ENCODE data around the gene PCDHGB4. TPM values are rescaled to one million over a fixed set of nuclear protein-coding genes. Genes with fewer than 3 reads are reported as not detected.

PCDHGB4 gene
- total RNA-seq, 4 donors from 2014 or later: 3.8 to 5.5 (median 4.6) TPM

- TF ChIP-seq CTCF (IDR thresholded peaks at IDR 0.05) (no peak), POLR2AphosphoS5 (IDR thresholded peaks at IDR 0.05) (no peak)
- Histone ChIP-seq H3K4me1 (no peaks in the 10 kb centered on the region), H3K27ac (replicated peaks in 1 of 4) (no peak overlapping the region), H3K27me3 (peaks cover 0 to 38% (median 0%) of the 10 kb centered on the region in 4 donors), H3K36me3 (no peaks in the 10 kb centered on the region), H3K9me3 (peaks cover 9 to 100% (median 97%) of the 10 kb centered on the region in 4 donors), H3K4me3 (no peak overlapping the region)
- no peak for DNase-seq (ENCODE audit: extremely low spot score)
- intact Hi-C loops (cut with DNase I): no loop called here
- WGBS: 46% methylated on average over 16 of the region's 46 CpGs
These were observed 21.2 kb upstream of the PCDHGB4 start for GRCh38 chr5:141366016-141366896.

DNA sequence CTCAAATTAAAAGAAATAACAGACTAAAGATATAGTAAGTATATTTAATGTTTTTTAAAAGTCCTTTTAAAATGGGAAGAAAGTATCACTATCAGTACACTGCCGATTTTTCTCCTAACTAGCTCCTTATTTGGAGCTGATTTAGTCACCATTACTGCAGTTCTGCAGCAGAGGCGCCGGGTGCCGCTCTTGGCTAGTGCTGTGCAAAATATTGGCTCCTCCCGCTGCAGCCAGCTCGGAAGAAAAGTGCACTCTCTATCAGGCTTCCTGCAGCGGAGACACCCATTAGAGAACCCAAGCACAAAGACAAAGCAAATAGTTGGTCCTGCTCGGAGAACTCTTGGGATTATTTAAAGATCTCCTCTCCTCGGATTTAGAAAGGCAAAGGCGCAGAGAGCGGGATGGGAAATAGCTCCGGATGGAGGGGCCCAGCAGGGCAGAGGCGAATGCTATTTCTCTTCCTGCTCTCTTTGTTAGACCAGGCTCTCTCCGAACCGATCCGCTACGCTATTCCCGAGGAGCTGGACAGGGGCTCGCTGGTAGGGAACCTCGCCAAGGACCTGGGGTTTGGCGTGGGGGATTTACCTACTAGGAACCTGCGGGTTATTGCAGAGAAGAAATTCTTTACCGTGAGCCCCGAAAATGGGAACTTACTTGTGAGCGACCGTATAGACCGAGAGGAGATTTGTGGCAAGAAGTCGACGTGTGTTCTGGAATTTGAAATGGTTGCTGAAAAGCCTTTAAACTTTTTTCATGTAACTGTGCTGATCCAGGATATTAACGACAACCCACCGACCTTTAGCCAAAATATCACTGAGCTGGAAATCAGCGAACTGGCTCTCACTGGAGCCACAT lies 17.3 kb upstream of the PCDHGB4 start, which contains the start of gene PCDHGB3:
Gene PCDHGB3, plus strand, starts transcription at position 249 of the 855 bp plus-strand sequence. Its CDS starts 153 bp downstream, at position 402.
- H3K27me3 ChIP-seq: peaks cover 0 to 13% (median 0%) of the 10 kb centered on the region in 4 donors
- H3K27ac ChIP-seq (replicated peaks in 1 of 4): no peak within 1 kb of the TSS
- no peak for DNase-seq (ENCODE audit: extremely low spot score)
- H3K36me3 ChIP-seq: no peaks in the 10 kb centered on the region
- H3K9me3 ChIP-seq: peaks cover 18 to 100% (median 100%) of the 10 kb centered on the region in 4 donors
- H3K4me3 ChIP-seq: peak within 1 kb of the TSS in 3 of 4 donors; percentile 6 to 40 (median 22)
- intact Hi-C loops (cut with DNase I): no loop called here
- peaks cover 0 to 7% (median 0%) of the 10 kb centered on the region in 4 donors for H3K4me1 ChIP-seq
- 24% methylated on average over 32 of the region's 32 CpGs for WGBS
- TF ChIP-seq POLR2AphosphoS5 (IDR thresholded peaks at IDR 0.05): no peak
- TF ChIP-seq POLR2A (IDR thresholded peaks at IDR 0.05; ENCODE audit: low read depth): no peak
- TF ChIP-seq EP300 (IDR thresholded peaks at IDR 0.05): no peak
- peak in 2 of 3 experiments; percentile 20 to 22 for TF ChIP-seq CTCF (IDR thresholded peaks at IDR 0.05)

GRCh38 chr5:141371572-141372475 lies 15.7 kb upstream of the PCDHGB4 start:
- TF ChIP-seq POLR2AphosphoS5 (IDR thresholded peaks at IDR 0.05) (no peak), POLR2A (IDR thresholded peaks at IDR 0.05; ENCODE audit: low read depth) (no peak), EP300 (IDR thresholded peaks at IDR 0.05) (no peak)
- Histone ChIP-seq H3K36me3 (no peaks in the 10 kb centered on the region), H3K27me3 (no peaks in the 10 kb centered on the region), H3K4me3 (no peak overlapping the region), H3K27ac (replicated peaks in 1 of 4) (no peak overlapping the region), H3K9me3 (peaks cover 18 to 99% (median 99%) of the 10 kb centered on the region in 4 donors), H3K4me1 (peaks cover 0 to 7% (median 0%) of the 10 kb centered on the region in 4 donors)
- no peak for DNase-seq (ENCODE audit: extremely low spot score)
- intact Hi-C loops (cut with DNase I): no loop called here
- 42% methylated on average over 62 of the region's 69 CpGs for WGBS

DNA sequence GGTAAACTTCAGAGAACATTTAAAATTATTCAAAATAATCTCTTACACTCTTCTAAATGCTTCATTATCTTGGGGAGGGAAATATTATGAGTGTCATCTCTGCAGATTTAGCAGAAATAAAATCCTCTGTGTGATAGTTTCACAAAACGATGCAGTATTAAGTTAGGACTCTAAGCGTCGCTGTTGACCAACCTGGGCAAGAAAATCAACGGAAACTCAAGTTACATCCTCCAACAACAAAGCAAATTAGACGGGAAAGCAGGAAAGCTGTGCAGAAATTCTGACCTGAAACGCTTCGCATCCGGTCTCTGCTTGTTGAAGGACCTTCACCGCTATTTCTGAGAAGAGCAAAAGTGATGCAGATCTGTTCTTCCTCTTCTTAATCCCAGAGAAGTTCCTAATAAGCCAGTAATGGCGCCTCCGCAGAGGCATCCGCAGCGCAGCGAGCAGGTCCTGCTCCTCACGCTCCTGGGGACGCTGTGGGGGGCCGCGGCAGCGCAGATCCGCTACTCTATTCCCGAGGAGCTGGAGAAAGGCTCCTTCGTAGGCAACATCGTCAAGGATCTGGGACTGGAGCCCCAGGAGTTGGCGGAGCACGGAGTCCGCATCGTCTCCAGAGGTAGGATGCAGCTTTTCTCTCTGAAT lies 13.7 kb upstream of the PCDHGB4 start, which contains the start of gene PCDHGA6:
Gene PCDHGA6, plus strand, starts transcription at position 219 of the 645 bp plus-strand sequence. Its CDS starts 193 bp downstream, at position 412.
- no peak within 1 kb of the TSS for H3K27ac ChIP-seq (replicated peaks in 1 of 4)
- H3K9me3 ChIP-seq: peaks cover 18 to 100% (median 99%) of the 10 kb centered on the region in 4 donors
- H3K36me3 ChIP-seq: no peaks in the 10 kb centered on the region
- peak within 1 kb of the TSS; percentile 22 to 44 (median 30) for H3K4me3 ChIP-seq
- WGBS: 12% methylated on average over 27 of the region's 27 CpGs
- TF ChIP-seq POLR2AphosphoS5 (IDR thresholded peaks at IDR 0.05) (no peak), CTCF (IDR thresholded peaks at IDR 0.05) (peak; percentile 17 to 27 (median 24))
- no peak for DNase-seq (ENCODE audit: extremely low spot score)
- intact Hi-C loops (cut with DNase I): no loop called here
- no peaks in the 10 kb centered on the region for H3K27me3 ChIP-seq
- peaks cover 0 to 7% (median 0%) of the 10 kb centered on the region in 4 donors for H3K4me1 ChIP-seq

Measured in esophagus muscularis mucosa (tissue), 4 donors.